HEK293T (cell line): ENCODE results near the gene GALNT18.

Source experiments
- CTCF ChIA-PET: fragments of 350-600 bp; formaldehyde crosslinking; extraction: SDS; loops from one replicate; lab custom pipeline; 2021; ENCODE audit warnings: antibody characterized with exemption, inconsistent platforms; lab: Yijun Ruan, JAX
- POLR2A ChIA-PET: fragments of 350-600 bp; formaldehyde crosslinking; extraction: SDS; loops from one replicate; lab custom pipeline; 2020; ENCODE audit warnings: antibody characterized with exemption, inconsistent platforms; lab: Yijun Ruan, JAX
- DNase-seq: peaks from one replicate; pipeline ENCODE4 v3.0.0; 2012; ENCODE audit warnings: mixed read lengths; ENCODE audit errors: extremely low spot score
- ARNT ChIP-seq: fragments of 450-650 bp; IDR thresholded peaks from 2 replicates; pipeline ENCODE4 v1.6.1; 2017; ENCODE audit warnings: mild to moderate bottlenecking
- BHLHE40 ChIP-seq: fragments of 450-650 bp; IDR thresholded peaks from 2 replicates; pipeline ENCODE4 v1.6.1; 2016; ENCODE audit warnings: mild to moderate bottlenecking, moderate library complexity, borderline replicate concordance
- CTBP1 ChIP-seq: fragments of 450-650 bp; IDR thresholded peaks from 2 replicates; pipeline ENCODE4 v1.6.1; 2016; ENCODE audit warnings: borderline replicate concordance
- ELF4 ChIP-seq: fragments of 450-650 bp; IDR thresholded peaks from 2 replicates; pipeline ENCODE4 v1.6.1; 2017; ENCODE audit warnings: antibody characterized with exemption
- FOXA1 ChIP-seq: fragments of 450-650 bp; IDR thresholded peaks from 2 replicates; pipeline ENCODE4 v1.6.1; 2016; ENCODE audit warnings: mild to moderate bottlenecking
- FOXK2 ChIP-seq: fragments of 450-650 bp; IDR thresholded peaks from 2 replicates; pipeline ENCODE4 v1.6.1; 2016; ENCODE audit warnings: mild to moderate bottlenecking
- FOXM1 ChIP-seq: fragments of 450-650 bp; IDR thresholded peaks from 2 replicates; pipeline ENCODE4 v1.6.1; 2017; ENCODE audit warnings: mild to moderate bottlenecking, borderline replicate concordance
- HDGF ChIP-seq: fragments of 450-650 bp; IDR thresholded peaks from 2 replicates; pipeline ENCODE4 v1.6.1; 2017; ENCODE audit warnings: antibody characterized with exemption, borderline replicate concordance
- L3MBTL2 ChIP-seq: fragments of 450-650 bp; conservative IDR thresholded peaks from 2 replicates; pipeline ENCODE4 v1.6.1; 2016; ENCODE audit warnings: mild to moderate bottlenecking
- LEF1 ChIP-seq: fragments of 450-650 bp; IDR thresholded peaks from 2 replicates; pipeline ENCODE4 v1.6.1; 2017; ENCODE audit warnings: mild to moderate bottlenecking, borderline replicate concordance
- NFRKB ChIP-seq: fragments of 450-650 bp; IDR thresholded peaks from 2 replicates; pipeline ENCODE4 v1.6.1; 2016; ENCODE audit warnings: mild to moderate bottlenecking, moderate library complexity
- PKNOX1 ChIP-seq: fragments of 450-650 bp; IDR thresholded peaks from 2 replicates; pipeline ENCODE4 v1.6.1; 2016
- SP1 ChIP-seq: fragments of 450-650 bp; IDR thresholded peaks from 2 replicates; pipeline ENCODE4 v1.6.1; 2017
- SUZ12 ChIP-seq: fragments of 450-650 bp; IDR thresholded peaks from 2 replicates; pipeline ENCODE4 v1.6.1; 2016; ENCODE audit warnings: mild to moderate bottlenecking
- TARDBP ChIP-seq: fragments of 450-650 bp; IDR thresholded peaks from 2 replicates; pipeline ENCODE4 v1.6.1; 2016
- ZNF384 ChIP-seq: fragments of 450-650 bp; IDR thresholded peaks from 2 replicates; pipeline ENCODE4 v1.6.1; 2016

Gene GALNT18

GRCh38 chr11:11510939-11511338, 110.9 kb downstream of the GALNT18 start:
- ChIA-PET CTCF (no interaction called here), POLR2A (no interaction called here)
- TF ChIP-seq PKNOX1 (0 out of 2 replicates have a peak, but pooled peaks have one; percentile 8), NFRKB (no peak)
- no peak for DNase-seq

- POLR2A ChIA-PET: no interaction called here
These were observed 116.1 kb downstream of the GALNT18 start for GRCh38 chr11:11505692-11506091.

GRCh38 chr11:11505190-11505589, 116.6 kb downstream of the GALNT18 start:
- no peak for TF ChIP-seq TARDBP
- no peak for TF ChIP-seq NFRKB
- TF ChIP-seq BHLHE40: no peak
- no peak for TF ChIP-seq FOXK2
- no peak for TF ChIP-seq LEF1
- TF ChIP-seq HDGF: no peak
- TF ChIP-seq FOXA1: no peak
- no peak for TF ChIP-seq L3MBTL2
- TF ChIP-seq FOXM1: no peak
- TF ChIP-seq CTBP1: no peak
- TF ChIP-seq ARNT: no peak
- TF ChIP-seq SP1: no peak
- TF ChIP-seq ZNF384: no peak
- TF ChIP-seq SUZ12: no peak
- no peak for TF ChIP-seq ELF4
- TF ChIP-seq PKNOX1: no peak
- CTCF ChIA-PET: interaction anchor here (0.6 kb wide), 1 partner anchor 113 kb away, joined by 3 read pairs; no protein-coding TSS in a partner anchor
- no peak for DNase-seq
- POLR2A ChIA-PET: no interaction called here

More at GRCh38 chr11:11505692-11506091, 116.1 kb downstream of the GALNT18 start:
- DNase-seq: no peak
- CTCF ChIA-PET: interaction anchor here (0.6 kb wide), 1 partner anchor 113 kb away, joined by 3 read pairs; no protein-coding TSS in a partner anchor
- TF ChIP-seq CTBP1: no peak
- TF ChIP-seq BHLHE40: no peak
- TF ChIP-seq ARNT: no peak
- TF ChIP-seq LEF1: no peak
- no peak for TF ChIP-seq FOXK2

- DNase-seq: no peak
- ChIA-PET CTCF (interaction anchor here (0.6 kb wide), 1 partner anchor 17 kb away, joined by 3 read pairs; no protein-coding TSS in a partner anchor), POLR2A (no interaction called here)
- TF ChIP-seq SUZ12 (no peak), LEF1 (no peak), PKNOX1 (no peak), ARNT (no peak), ELF4 (no peak), ZNF384 (no peak), CTBP1 (no peak), HDGF (no peak), BHLHE40 (no peak), TARDBP (no peak)
These were observed 117.7 kb downstream of the GALNT18 start for GRCh38 chr11:11504071-11504470.

- CTCF ChIA-PET: no interaction called here
- no peak for TF ChIP-seq TARDBP
- TF ChIP-seq PKNOX1: no peak
- no peak for TF ChIP-seq CTBP1
- no peak for TF ChIP-seq ELF4
- no peak for TF ChIP-seq LEF1
- TF ChIP-seq BHLHE40: no peak
- no peak for TF ChIP-seq ARNT
- no peak for TF ChIP-seq SUZ12
- no peak for TF ChIP-seq SP1
- TF ChIP-seq L3MBTL2: no peak
- TF ChIP-seq HDGF: no peak
- no peak for TF ChIP-seq ZNF384
- no peak for TF ChIP-seq FOXM1
- no peak for TF ChIP-seq FOXK2
- TF ChIP-seq FOXA1: no peak
- TF ChIP-seq NFRKB: no peak
- DNase-seq: no peak
- POLR2A ChIA-PET: no interaction called here
These were observed 119.4 kb downstream of the GALNT18 start for GRCh38 chr11:11502263-11502861.
